ENCODE results near the gene C11orf54.
A peak's percentile ranks its signal among the peaks of the same experiment; 100 is the strongest.
"Not testable (repeated sequence)": the region's sequence is repeated elsewhere in the genome, so short reads cannot be mapped to it uniquely, and the experiment has no call there.

The C11orf54 gene

GRCh38 chr11:93734427-93735222 lies 6.8 kb upstream of the C11orf54 start:
- no peak for DNase-seq

GRCh38 chr11:93735627-93736026 lies 5.8 kb upstream of the C11orf54 start:
- no peak for DNase-seq

GRCh38 chr11:93736129-93736528 lies 5.3 kb upstream of the C11orf54 start:
- DNase-seq = no peak

GRCh38 chr11:93737904-93738612 lies 3.4 kb upstream of the C11orf54 start:
- no peak for DNase-seq

GRCh38 chr11:93738647-93739081 lies 2.8 kb upstream of the C11orf54 start:
- no peak for DNase-seq

GRCh38 chr11:93740031-93740729 lies 1.3 kb upstream of the C11orf54 start:
- no peak for DNase-seq

GRCh38 chr11:93740730-93741093 lies 760 bp upstream of the C11orf54 start:
- peak; percentile 45 for DNase-seq

- peak; percentile 27 for DNase-seq
These were observed 382 bp downstream of the C11orf54 start for GRCh38 chr11:93741882-93742226.

GRCh38 chr11:93743291-93743690 lies 1.8 kb downstream of the C11orf54 start:
- DNase-seq = no peak

GRCh38 chr11:93744669-93745004 lies 3.2 kb downstream of the C11orf54 start:
- no peak for DNase-seq

GRCh38 chr11:93745005-93745755 lies 3.7 kb downstream of the C11orf54 start:
- not testable (repeated sequence) for DNase-seq

- no peak for DNase-seq
These were observed 4.6 kb downstream of the C11orf54 start for GRCh38 chr11:93746101-93746500.

GRCh38 chr11:93747122-93747521 lies 5.7 kb downstream of the C11orf54 start:
- DNase-seq = no peak

- DNase-seq = no peak
These were observed 9.5 kb downstream of the C11orf54 start for GRCh38 chr11:93751001-93751400.

GRCh38 chr11:93753241-93753640 lies 11.8 kb downstream of the C11orf54 start:
- no peak for DNase-seq

- no peak for DNase-seq
These were observed 15.3 kb downstream of the C11orf54 start for GRCh38 chr11:93756748-93757147.

GRCh38 chr11:93757301-93757700 lies 15.8 kb downstream of the C11orf54 start:
- DNase-seq = no peak

- DNase-seq = no peak
These were observed 16.7 kb downstream of the C11orf54 start for GRCh38 chr11:93757924-93758865.

- DNase-seq = not testable (repeated sequence)
These were observed 17.7 kb downstream of the C11orf54 start for GRCh38 chr11:93759123-93759522.

GRCh38 chr11:93761910-93762309 lies 20.4 kb downstream of the C11orf54 start:
- no peak for DNase-seq

GRCh38 chr11:93765551-93765950 lies 24.1 kb downstream of the C11orf54 start:
- DNase-seq = no peak

GRCh38 chr11:93766504-93766903 lies 25.0 kb downstream of the C11orf54 start:
- no peak for DNase-seq
